Fibroblast of skin of right quadriceps (primary cell): Measurements from ENCODE around the gene ARMS2.

Experiments
- DNase-seq: peaks from one replicate; pipeline ENCODE4 v3.0.0-alpha.2; 2013

The ARMS2 gene

DNA sequence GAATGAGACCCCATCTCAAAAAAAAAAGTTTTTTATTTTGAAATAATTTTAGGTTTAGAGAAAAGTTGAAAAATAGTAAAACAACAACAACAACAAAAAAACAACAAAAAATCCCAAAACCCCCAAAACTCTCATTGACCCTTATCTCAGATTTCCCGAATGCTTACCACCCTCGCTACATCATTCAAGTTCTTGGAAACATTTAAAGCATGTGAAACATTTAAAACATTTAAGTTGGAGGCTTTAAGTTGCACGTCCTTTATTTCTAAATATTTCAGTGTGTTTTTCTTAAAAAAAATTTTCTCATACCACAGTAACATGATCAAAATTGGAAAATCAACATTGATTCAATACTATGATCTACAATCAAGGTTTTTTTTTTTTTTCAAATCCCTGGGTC is 382 bp upstream of the ARMS2 start:
- no peak for DNase-seq

DNA sequence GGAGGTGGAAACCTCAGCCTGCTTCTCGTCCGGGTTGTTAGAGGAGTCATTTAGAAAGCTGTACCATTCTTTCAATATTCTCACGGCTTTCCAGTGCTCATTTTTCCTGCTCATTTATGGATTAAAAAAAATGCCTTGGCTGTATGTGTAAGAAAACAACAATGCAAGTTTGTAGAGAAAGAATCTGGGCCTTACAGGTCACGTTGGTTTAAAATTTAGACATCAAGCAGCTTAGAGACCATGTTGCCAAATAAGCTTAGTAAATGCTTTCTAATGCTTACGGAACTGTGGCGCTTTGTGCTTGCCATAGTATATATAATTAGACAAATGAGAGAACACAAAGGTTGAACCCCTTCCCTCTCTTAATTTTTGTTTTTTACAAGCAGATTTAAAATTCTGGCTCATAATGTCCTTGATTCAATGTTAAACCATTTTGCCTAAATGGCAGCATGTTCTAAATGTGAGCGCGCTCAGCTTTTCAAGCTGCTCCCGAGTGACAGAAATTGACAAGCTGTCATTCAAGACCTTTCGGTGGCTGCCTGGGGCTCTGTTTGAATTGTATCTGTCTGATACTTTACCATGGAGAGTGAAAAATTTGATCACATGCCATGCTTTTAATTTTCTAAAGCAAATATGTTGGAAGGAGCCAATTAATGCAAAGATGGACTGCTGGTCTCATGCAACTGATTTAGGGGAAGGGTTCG is 1.1 kb downstream of the ARMS2 start:
- DNase-seq, result no peak

DNA sequence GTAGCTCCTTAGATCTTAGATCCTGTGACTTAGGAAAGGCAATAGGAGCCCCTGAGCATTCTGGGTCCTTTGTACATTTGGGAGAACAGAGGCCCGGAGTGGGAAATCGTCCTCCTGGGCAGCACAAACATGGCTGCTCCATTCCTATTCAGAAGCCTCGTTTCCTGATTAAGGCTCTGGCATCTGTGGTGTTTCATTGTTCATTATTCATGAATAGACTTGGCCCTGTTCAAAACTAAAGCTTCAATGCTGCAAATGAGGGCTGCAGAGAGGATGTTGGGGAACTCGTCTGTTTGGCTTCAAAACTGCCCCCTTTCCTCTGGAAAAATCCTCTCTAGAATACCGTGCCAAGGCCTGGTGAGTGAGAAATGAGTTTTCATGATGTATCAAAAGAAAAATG is 3.5 kb downstream of the ARMS2 start:
- DNase-seq, result no peak

- DNase-seq, result no peak
These were observed 4.2 kb downstream of the ARMS2 start for GRCh38 chr10:122458693-122459092.

DNA sequence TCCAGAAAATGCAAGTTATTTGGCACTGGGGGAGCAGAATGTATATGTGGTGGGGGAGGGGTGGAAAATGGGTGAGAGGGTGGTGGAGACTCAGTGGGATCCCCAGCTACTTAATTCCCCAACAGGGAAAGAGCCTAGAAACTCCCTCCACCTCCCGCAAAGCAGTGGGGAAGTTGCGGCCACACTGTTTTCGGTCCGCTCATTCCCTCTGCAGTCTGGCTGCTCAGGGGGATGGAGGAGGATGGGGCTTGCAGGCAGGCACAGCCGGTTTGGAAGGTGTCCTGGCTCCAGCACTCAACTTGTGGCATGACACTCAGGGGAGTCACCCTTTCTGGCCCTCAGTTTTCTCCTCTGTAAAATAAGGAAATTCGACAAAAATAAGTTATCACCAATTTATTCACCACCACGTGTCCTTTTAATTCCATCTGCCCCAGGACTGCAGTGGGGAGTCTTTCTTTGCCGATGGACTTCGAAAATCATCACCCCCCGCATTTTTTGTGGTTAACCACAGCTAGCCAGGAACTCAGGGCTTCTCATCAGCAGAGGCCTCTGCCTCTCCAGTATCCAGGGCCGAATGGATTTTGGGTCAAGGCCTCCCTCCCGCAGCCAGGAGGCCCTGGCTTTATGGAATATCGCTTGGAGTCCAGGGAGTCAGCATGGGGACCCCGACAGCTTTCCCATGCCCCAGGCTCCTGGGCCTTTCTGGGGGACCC is 5.3 kb downstream of the ARMS2 start:
- peak; percentile 69 for DNase-seq

DNA sequence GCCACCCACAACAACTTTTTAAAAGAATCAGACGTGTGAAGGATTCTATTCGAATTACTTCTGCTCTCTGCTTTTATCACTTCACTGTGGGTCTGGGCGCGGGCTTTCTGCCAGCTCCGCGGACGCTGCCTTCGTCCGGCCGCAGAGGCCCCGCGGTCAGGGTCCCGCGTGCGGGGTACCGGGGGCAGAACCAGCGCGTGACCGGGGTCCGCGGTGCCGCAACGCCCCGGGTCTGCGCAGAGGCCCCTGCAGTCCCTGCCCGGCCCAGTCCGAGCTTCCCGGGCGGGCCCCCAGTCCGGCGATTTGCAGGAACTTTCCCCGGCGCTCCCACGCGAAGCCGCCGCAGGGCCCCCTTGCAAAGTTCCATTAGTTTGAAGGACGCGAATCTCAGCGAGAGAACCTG is 6.4 kb downstream of the ARMS2 start:
- DNase-seq, result no peak

DNA sequence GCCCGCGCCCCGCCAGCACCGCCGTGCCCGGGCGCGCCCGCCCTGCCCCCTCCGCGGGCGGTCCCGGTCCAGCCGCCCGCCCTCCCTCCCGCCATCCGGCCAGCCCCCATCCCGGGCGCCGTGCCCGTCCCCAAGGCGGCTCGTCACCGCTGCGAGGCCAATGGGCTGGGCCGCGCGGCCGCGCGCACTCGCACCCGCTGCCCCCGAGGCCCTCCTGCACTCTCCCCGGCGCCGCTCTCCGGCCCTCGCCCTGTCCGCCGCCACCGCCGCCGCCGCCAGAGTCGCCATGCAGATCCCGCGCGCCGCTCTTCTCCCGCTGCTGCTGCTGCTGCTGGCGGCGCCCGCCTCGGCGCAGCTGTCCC is 6.9 kb downstream of the ARMS2 start, which contains the start of gene HTRA1:
TSS of gene HTRA1 (plus strand) at position 187 of the 362 bp plus-strand sequence. CDS start at position 287, 100 bp downstream.
- peak; percentile 55 for DNase-seq

- no peak for DNase-seq
These were observed 7.5 kb downstream of the ARMS2 start for GRCh38 chr10:122461729-122462532.

DNA sequence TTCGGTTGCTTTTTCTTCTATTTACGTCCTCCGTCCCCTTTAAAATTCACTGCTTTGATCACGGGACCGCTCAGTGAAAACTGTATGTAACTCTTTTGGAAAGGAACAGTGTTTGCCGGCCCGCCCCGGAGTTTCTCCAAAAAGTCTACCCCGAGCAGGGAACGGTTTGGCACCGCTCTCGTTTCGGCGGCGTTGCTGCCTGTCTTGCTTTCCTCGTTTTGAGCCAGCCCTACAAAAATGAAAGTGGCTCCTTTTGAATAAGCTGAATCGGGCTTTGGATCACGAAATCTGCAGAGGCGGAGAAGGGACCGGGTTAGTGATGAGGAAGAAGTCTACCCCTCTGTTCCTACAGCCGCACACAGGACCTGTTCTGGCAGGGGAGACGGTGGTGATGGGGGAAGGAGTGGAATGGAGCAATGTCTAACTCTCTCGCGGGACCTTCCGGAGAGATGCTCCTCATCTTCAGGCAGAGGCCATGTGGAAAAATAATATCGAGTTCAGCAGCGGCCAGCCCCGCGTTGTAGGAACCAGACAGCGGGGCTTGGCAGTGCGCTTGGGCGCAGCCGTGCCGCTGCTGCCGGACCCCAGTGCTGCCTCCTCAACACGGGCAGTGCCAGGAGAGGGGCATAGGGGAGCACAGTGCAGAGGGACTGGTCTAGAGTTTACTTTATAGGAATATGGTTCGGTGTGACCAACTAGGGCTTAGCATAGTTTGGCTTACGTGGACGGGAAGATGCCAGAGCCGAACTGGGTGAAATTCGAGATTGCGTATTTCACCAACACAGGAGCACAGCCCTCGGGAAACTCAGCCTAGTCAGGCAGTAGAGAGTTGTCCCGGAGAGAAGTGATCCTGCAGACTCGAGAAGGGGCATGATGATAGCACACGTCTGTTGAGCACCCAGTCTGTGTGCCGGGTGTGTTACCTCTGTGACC is 8.3 kb downstream of the ARMS2 start:
- peak; percentile 33 for DNase-seq

- DNase-seq, result no peak
These were observed 9.2 kb downstream of the ARMS2 start for GRCh38 chr10:122463466-122464249.

DNA sequence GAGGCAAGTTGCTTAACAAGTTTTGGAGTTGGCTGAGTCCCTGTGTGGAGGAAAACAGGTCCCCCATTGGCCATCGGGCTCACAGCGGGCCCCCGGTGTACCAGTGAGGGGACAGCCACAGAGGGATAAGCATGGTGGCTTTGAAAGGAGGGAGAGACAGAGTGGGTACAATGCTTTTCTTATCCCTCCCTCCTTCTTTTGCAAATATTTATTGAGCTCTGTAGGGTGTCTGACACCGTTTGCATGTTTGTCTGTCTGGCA is 9.7 kb downstream of the ARMS2 start:
- no peak for DNase-seq

DNA sequence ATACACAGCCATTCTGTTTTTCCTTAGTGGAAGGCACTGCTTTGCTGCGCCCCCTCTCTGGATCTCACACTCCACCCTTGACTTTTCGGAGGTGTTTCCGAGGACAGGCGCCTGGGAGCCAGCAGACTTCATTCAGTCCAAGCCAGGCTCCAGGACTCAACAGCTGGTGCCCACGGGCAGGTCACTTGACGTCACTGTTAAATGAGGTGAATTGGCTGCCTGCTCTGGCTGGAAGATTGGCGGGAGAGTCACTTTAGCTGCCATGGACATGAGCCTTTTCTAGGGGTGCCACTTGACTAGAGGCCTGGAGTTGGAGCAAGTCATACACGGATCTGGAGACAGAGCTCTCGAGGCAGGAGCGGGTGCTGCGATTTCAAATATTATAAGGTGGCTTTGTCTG is 10.1 kb downstream of the ARMS2 start:
- DNase-seq, result no peak

DNA sequence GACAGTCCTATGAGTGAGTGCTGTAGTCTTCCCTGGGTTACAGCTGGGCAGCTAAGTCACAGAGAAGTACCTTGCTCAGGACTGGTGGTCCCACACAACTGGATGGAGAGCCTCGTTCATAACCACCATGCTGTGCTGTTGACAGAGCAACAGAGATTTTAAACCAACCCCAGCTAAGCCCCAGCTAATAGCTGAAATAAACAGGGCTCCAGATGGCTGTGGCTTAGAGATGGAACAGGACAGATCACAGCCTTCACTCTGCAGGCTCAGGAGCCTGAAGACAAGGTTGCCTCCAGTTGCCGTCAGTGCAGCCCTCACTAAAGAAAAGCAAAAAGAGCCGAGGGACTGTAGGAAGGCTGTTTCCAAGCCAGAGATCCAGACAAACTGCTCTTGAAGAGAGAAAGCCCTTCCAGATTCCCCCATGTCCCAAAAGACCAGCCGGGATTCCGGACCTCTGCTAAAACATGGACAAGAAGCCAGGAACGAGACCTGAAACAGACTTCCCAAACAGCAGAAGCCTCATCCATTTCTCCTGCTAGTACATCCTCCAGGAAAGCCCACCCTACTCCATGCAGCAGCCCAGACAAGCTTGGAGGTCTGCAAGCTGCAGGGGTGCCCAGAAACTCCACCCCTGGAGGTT is 11.1 kb downstream of the ARMS2 start:
- DNase-seq, result no peak

DNA sequence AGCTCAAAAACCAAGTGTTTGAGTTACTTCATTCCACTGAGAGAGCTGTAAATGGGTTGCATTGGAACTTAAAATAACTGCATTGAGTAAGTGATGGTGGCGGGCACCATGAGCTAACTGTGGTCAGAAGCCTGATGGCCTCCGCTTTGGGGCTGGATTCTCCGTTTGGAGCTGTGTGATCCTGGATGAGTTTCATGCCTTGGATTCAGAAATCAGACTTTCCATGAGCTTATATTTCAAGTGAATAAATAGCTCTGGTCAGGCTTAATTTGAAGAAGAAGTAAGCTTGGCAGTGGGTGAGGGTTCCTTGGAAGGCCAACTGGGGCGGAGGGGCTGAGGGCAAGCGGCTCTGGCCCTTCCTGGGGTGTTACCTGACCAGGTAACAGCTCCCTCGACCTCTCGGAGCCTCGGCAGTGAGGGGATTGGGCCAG is 12.5 kb downstream of the ARMS2 start:
- no peak for DNase-seq

DNA sequence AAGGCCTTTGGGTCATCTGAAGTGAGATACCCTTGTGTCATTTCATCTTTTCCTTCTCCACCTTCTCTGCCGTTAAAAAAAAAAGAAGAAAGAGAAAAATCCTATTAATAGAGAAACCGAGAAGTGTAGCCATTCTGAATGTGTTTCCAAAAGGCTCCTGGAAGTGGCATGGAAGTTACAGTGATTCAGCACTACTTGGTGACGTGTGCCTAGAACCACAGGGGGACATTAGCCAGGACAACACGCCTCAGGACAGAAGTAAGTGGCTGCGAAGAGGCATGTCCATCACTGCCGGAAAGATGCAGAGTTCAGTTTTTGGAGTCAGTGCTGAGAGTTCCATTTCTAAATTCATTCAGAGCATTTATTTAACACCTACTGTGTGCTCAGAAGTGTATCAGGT is 13.2 kb downstream of the ARMS2 start:
- no peak for DNase-seq

DNA sequence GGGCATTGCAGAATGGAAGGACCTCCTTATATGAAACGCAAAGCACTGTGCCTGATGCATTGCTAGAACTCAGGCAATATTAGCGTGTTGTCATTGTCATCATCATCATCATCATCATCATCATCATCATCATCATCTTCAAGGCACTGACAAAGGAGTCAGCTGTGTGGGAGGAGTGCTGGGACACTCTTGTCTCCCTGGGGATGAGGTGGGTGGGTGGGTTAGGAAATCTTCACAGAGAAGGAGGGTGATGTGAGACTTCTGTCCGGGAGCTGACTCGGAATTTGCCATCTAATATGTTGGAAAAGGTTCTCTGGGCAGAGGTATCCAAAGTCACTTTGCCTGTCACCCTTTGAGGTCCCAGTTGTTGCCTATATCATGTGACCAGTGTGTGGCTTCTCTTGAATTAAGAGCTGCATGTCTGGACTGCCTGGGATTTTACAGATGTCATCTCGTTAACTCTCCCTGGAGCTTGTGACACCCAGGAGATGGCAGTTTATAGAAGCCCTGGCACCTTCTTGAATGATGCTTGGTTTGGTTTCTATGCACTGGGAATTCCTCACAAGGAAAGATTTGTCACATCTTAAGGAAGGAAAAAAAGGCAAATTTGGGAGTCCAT is 14.0 kb downstream of the ARMS2 start:
- no peak for DNase-seq

DNA sequence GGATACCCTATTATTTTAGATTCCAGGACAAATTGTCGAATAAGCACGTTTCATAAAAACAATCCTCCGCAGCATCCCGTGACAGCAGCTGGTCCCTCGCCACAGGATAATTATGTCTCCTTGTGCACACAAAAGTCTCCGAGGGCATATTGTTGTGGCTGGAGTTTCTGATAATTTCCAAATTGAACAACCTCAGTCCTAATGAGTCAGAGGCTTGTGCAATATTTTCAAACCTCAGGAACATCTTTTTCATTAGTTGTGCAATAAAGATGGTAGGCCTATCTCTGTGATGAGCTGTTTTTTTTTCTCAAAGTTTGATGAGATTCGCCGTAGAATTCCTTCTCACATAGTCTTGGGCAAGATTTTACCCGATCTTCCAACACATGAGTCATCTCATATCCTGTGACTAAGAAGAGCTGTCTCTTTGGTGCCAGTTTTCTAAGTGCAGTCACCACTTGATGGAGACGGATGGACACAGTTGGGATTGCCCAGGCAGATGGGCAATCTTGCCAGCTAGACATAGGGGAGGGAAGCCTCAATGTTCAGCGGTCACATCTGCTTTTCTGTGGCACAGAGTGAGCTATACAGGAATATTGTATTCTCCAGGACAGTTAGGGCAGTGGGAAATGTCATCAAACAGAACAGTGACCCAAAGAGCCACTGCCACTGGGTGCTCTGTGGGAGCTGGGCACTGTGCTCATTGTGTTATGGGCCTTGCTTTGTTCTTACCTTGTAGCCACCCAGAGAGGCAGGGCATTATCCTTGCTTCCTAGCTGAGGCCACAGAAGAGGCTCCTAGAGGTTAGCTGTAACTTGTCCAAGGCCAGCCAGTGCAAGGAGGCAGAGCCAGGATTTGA is 14.7 kb downstream of the ARMS2 start:
- peak; percentile 98 for DNase-seq

- DNase-seq, result no peak
These were observed 15.4 kb downstream of the ARMS2 start for GRCh38 chr10:122469848-122470247.

DNA sequence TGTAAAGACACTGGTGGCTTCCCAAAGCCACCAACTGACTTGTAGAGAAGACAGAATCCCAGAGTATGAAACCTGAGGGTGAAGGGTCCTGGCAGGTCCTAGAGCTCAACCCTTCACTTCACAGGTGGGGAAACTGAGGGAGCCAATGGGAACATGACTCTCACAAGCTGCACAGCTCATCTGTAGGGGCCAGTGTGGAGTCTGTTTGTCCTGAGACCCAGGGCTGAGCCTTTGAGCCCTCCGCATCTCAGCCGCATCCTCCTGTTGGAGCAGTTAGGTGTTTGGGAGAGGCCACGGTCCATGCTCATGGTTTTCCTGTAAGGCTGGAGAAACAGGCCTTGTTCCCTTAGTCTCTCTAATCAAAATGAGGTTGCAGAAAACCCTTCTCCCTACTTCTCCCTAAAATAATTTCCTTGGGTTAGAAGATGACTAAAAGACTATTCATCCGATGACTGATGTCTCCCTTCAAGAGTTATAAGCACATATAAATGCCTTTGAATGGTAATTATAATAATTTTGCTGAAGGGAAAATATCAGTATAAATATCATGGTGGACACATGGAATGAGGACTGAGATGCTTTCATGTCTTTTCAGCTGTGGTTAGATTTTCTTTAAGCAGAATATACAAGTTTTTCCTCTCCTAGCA is 17.2 kb downstream of the ARMS2 start:
- DNase-seq, result peak; percentile 46

GRCh38 chr10:122473116-122473515 is 18.7 kb downstream of the ARMS2 start:
- DNase-seq, result no peak
